ENCODE measurements around the gene ZNF692.

The ZNF692 gene

DNA sequence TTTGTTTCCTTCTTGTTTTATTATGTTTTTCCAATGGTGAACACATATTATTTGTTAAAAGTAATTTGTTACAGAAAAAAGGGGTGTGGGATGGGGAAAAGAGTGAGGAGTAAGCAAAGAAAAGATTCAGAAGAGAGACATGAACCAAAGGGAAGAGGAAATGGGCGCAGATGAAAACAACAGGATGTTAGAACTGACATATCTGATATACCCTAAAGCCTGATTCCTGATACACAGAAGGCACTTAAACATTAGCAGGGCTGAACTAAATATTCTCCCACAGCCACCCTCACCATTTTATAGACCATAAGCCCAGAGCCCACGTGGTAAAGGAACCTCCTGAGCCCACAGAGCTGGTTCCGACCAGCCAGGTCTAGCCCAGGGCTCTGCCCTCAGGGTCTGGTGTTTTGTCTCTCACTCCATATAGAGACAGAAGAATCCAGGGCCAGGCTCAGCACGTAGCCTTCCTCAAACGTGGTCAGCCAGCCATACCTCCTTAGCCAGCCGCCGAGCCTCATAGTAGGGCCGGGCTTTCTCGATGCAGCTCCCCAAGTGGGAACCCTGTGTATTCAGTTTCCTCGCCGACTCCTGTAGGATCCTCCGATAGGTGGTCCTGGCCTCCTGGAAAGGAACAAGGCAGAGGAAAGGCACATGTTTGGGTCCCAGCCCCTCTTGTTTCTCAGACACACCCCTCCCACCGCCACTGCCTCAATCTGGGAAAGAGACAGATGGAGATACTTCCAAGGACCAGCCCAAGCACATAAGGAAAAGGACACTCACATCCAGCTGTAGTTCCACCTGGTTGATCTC, 42.6 kb downstream of the ZNF692 start:
- no peaks in the 10 kb centered on the region for H3K4me1 ChIP-seq (ENCODE audit: control insufficient read depth, insufficient read depth, low read length)
- no peak overlapping the region for H3K27ac ChIP-seq (ENCODE audit: insufficient read depth, low read depth, low read length, poor library complexity, severe bottlenecking)
- H3K36me3 ChIP-seq (ENCODE audit: control insufficient read depth, insufficient read depth, low read length) = peaks cover 17% of the 10 kb centered on the region
- H3K9me3 ChIP-seq (ENCODE audit: control insufficient read depth, low read length) = no peaks in the 10 kb centered on the region
- no peaks in the 10 kb centered on the region for H3K27me3 ChIP-seq (ENCODE audit: control insufficient read depth, insufficient read depth, low read length, poor library complexity, severe bottlenecking)
- 92 to 94% methylated on average over 13 of the region's 13 CpGs for WGBS, 2 experiments
- H3K4me3 ChIP-seq (ENCODE audit: insufficient read depth, low read depth, low read length) = no peak overlapping the region

DNA sequence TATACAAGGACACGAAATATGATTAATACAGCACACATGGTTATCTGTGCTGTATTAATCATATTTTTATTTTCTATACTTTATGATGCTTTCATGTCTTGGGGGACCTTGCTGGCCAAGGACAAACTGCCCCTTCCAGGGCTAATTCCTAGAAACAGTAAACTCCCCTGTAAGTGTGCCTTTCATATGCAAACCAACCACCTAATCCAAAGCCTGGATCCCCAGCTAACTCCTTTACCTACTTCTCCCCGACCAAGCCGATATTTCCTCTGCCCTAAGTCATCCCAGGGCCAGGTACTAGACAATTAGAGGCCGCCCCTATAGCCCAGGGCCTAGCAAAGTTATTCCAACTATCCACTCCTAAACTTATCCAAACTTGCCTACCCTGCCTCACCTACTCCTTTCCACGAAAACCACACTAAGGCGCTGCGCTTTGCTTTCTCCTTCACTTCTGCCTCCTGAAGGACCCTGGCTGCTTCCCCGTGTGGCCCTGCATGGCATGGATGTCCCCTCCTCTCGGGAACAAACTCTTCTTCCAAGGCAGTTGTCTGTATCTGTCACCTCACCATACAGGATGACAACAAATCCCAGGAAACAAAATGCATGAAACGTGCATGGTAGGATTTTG, 43.4 kb downstream of the ZNF692 start:
- H3K9me3 ChIP-seq (ENCODE audit: control insufficient read depth, low read length) = no peaks in the 10 kb centered on the region
- no peak overlapping the region for H3K4me3 ChIP-seq (ENCODE audit: insufficient read depth, low read depth, low read length)
- WGBS, 2 experiments = 84 to 86% methylated on average over 9 of the region's 10 CpGs
- no peaks in the 10 kb centered on the region for H3K27me3 ChIP-seq (ENCODE audit: control insufficient read depth, insufficient read depth, low read length, poor library complexity, severe bottlenecking)
- no peaks in the 10 kb centered on the region for H3K4me1 ChIP-seq (ENCODE audit: control insufficient read depth, insufficient read depth, low read length)
- no peak overlapping the region for H3K27ac ChIP-seq (ENCODE audit: insufficient read depth, low read depth, low read length, poor library complexity, severe bottlenecking)
- peaks cover 18% of the 10 kb centered on the region for H3K36me3 ChIP-seq (ENCODE audit: control insufficient read depth, insufficient read depth, low read length)

- H3K4me1 ChIP-seq (ENCODE audit: control insufficient read depth, insufficient read depth, low read length) = no peaks in the 10 kb centered on the region
- H3K36me3 ChIP-seq (ENCODE audit: control insufficient read depth, insufficient read depth, low read length) = peaks cover 18% of the 10 kb centered on the region
- H3K27ac ChIP-seq (ENCODE audit: insufficient read depth, low read depth, low read length, poor library complexity, severe bottlenecking) = no peak overlapping the region
- no peak overlapping the region for H3K4me3 ChIP-seq (ENCODE audit: insufficient read depth, low read depth, low read length)
- no peaks in the 10 kb centered on the region for H3K9me3 ChIP-seq (ENCODE audit: control insufficient read depth, low read length)
- no peaks in the 10 kb centered on the region for H3K27me3 ChIP-seq (ENCODE audit: control insufficient read depth, insufficient read depth, low read length, poor library complexity, severe bottlenecking)
- 95 to 96% methylated on average over 15 to 16 of the region's 16 CpGs for WGBS, 2 experiments
Measured at GRCh38 chr1:248814351-248814750, 44.5 kb downstream of the ZNF692 start.

DNA sequence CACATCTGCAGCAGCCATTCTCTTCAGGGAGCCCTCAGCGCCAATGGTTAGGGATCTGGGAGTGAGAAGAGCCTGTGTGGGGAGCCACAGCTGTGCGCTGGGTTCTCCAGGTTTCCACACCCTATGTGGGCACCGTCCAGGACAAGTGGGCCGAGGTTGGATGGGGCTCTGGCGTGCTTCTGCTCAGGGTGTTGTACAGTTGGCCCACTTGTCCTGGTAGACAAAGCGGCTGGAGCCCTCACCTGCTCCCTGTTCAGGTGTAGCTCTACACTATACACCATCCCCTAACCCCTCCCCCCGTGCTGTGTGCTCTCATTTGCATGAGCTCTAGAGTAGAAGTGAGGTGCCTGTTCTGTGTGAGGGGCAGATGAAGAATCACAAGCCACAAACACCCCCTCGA, 45.3 kb downstream of the ZNF692 start:
- H3K27ac ChIP-seq (ENCODE audit: insufficient read depth, low read depth, low read length, poor library complexity, severe bottlenecking) = no peak overlapping the region
- no peaks in the 10 kb centered on the region for H3K9me3 ChIP-seq (ENCODE audit: control insufficient read depth, low read length)
- no peaks in the 10 kb centered on the region for H3K27me3 ChIP-seq (ENCODE audit: control insufficient read depth, insufficient read depth, low read length, poor library complexity, severe bottlenecking)
- peaks cover 18% of the 10 kb centered on the region for H3K36me3 ChIP-seq (ENCODE audit: control insufficient read depth, insufficient read depth, low read length)
- no peak overlapping the region for H3K4me3 ChIP-seq (ENCODE audit: insufficient read depth, low read depth, low read length)
- H3K4me1 ChIP-seq (ENCODE audit: control insufficient read depth, insufficient read depth, low read length) = no peaks in the 10 kb centered on the region
- WGBS, 2 experiments = 89 to 97% methylated on average over 7 to 8 of the region's 8 CpGs

- no peak overlapping the region for H3K27ac ChIP-seq (ENCODE audit: insufficient read depth, low read depth, low read length, poor library complexity, severe bottlenecking)
- no peaks in the 10 kb centered on the region for H3K27me3 ChIP-seq (ENCODE audit: control insufficient read depth, insufficient read depth, low read length, poor library complexity, severe bottlenecking)
- no peaks in the 10 kb centered on the region for H3K4me1 ChIP-seq (ENCODE audit: control insufficient read depth, insufficient read depth, low read length)
- H3K36me3 ChIP-seq (ENCODE audit: control insufficient read depth, insufficient read depth, low read length) = peaks cover 18% of the 10 kb centered on the region
- no peaks in the 10 kb centered on the region for H3K9me3 ChIP-seq (ENCODE audit: control insufficient read depth, low read length)
- 95 to 96% methylated on average over 23 of the region's 23 CpGs for WGBS, 2 experiments
- H3K4me3 ChIP-seq (ENCODE audit: insufficient read depth, low read depth, low read length) = no peak overlapping the region
Measured at GRCh38 chr1:248812736-248813425, 46.0 kb downstream of the ZNF692 start.

GRCh38 chr1:248811514-248812490, 47.1 kb downstream of the ZNF692 start:
- Histone ChIP-seq H3K27me3 (ENCODE audit: control insufficient read depth, insufficient read depth, low read length, poor library complexity, severe bottlenecking) (no peaks in the 10 kb centered on the region), H3K4me3 (ENCODE audit: insufficient read depth, low read depth, low read length) (no peak overlapping the region), H3K9me3 (ENCODE audit: control insufficient read depth, low read length) (no peaks in the 10 kb centered on the region), H3K36me3 (ENCODE audit: control insufficient read depth, insufficient read depth, low read length) (peaks cover 18% of the 10 kb centered on the region), H3K27ac (ENCODE audit: insufficient read depth, low read depth, low read length, poor library complexity, severe bottlenecking) (no peak overlapping the region), H3K4me1 (ENCODE audit: control insufficient read depth, insufficient read depth, low read length) (no peaks in the 10 kb centered on the region)
- WGBS, 2 experiments = 94 to 95% methylated on average over 57 of the region's 57 CpGs

- 93% methylated on average over 12 of the region's 12 CpGs for WGBS, 2 experiments
Measured at GRCh38 chr1:248810727-248811513, 48.0 kb downstream of the ZNF692 start.

GRCh38 chr1:248810000-248810726, 48.7 kb downstream of the ZNF692 start:
- Histone ChIP-seq H3K36me3 (ENCODE audit: control insufficient read depth, insufficient read depth, low read length) (peaks cover 18% of the 10 kb centered on the region), H3K27me3 (ENCODE audit: control insufficient read depth, insufficient read depth, low read length, poor library complexity, severe bottlenecking) (no peaks in the 10 kb centered on the region), H3K9me3 (ENCODE audit: control insufficient read depth, low read length) (no peaks in the 10 kb centered on the region), H3K4me1 (ENCODE audit: control insufficient read depth, insufficient read depth, low read length) (no peaks in the 10 kb centered on the region), H3K4me3 (ENCODE audit: insufficient read depth, low read depth, low read length) (no peak overlapping the region), H3K27ac (ENCODE audit: insufficient read depth, low read depth, low read length, poor library complexity, severe bottlenecking) (no peak overlapping the region)
- WGBS, 2 experiments = 94 to 95% methylated on average over 10 of the region's 10 CpGs

More at GRCh38 chr1:248810727-248811513, 48.0 kb downstream of the ZNF692 start:
- H3K4me3 ChIP-seq (ENCODE audit: insufficient read depth, low read depth, low read length) = no peak overlapping the region
- no peaks in the 10 kb centered on the region for H3K4me1 ChIP-seq (ENCODE audit: control insufficient read depth, insufficient read depth, low read length)
- peaks cover 18% of the 10 kb centered on the region for H3K36me3 ChIP-seq (ENCODE audit: control insufficient read depth, insufficient read depth, low read length)
- H3K9me3 ChIP-seq (ENCODE audit: control insufficient read depth, low read length) = no peaks in the 10 kb centered on the region
- H3K27me3 ChIP-seq (ENCODE audit: control insufficient read depth, insufficient read depth, low read length, poor library complexity, severe bottlenecking) = no peaks in the 10 kb centered on the region
- H3K27ac ChIP-seq (ENCODE audit: insufficient read depth, low read depth, low read length, poor library complexity, severe bottlenecking) = no peak overlapping the region

- Histone ChIP-seq H3K36me3 (ENCODE audit: control insufficient read depth, insufficient read depth, low read length) (peaks cover 17% of the 10 kb centered on the region), H3K27me3 (ENCODE audit: control insufficient read depth, insufficient read depth, low read length, poor library complexity, severe bottlenecking) (no peaks in the 10 kb centered on the region), H3K27ac (ENCODE audit: insufficient read depth, low read depth, low read length, poor library complexity, severe bottlenecking) (no peak overlapping the region), H3K9me3 (ENCODE audit: control insufficient read depth, low read length) (no peaks in the 10 kb centered on the region), H3K4me3 (ENCODE audit: insufficient read depth, low read depth, low read length) (no peak overlapping the region), H3K4me1 (ENCODE audit: control insufficient read depth, insufficient read depth, low read length) (no peaks in the 10 kb centered on the region)
- 91 to 94% methylated on average over 9 of the region's 9 CpGs for WGBS, 2 experiments
Measured at GRCh38 chr1:248808876-248809275, 50.0 kb downstream of the ZNF692 start.

All from ectodermal cell (in vitro differentiated cells).